IMR-90 (cell line): ENCODE data around the gene CABCOCO1. TPM values are rescaled to one million over a fixed set of nuclear protein-coding genes. Genes with fewer than 3 reads are reported as not detected.

Source experiments
- ATAC-seq: fragments of 200-7000 bp; cut with Tn5 transposase; 2 replicates; pipeline ENCODE4 v1.9.1; 2020; ENCODE audit warnings: low read depth, mild to moderate bottlenecking, moderate library complexity
- BruUV-seq: library from RNA; stranded (reverse); fragments of 400-500 nt; replicated peaks from 2 replicates; lab custom pipeline; 2021; lab: Mats Ljungman, UMichigan
- CTCF ChIA-PET: fragments of 300-600 bp; formaldehyde crosslinking; extraction: SDS; loops from one replicate; lab custom pipeline; 2021; ENCODE audit warnings: antibody characterized with exemption; lab: Yijun Ruan, JAX
- POLR2A ChIA-PET: fragments of 300-600 bp; sonication (Branson Sonifier 250); formaldehyde crosslinking; loops from one replicate; lab custom pipeline; 2022; ENCODE audit warnings: antibody characterized with exemption; ENCODE audit not compliant: unreplicated experiment; lab: Charles Lee
- DNase-seq: peaks from one replicate; pipeline ENCODE4 v3.0.0; 2013
- H2AFZ ChIP-seq: replicated peaks from 2 replicates; pipeline ENCODE3; 2013; ENCODE audit warnings: low read length, mild to moderate bottlenecking; ENCODE audit not compliant: poor library complexity
- H2AK5ac ChIP-seq: 2 replicates; pipeline ENCODE4 v1.6.1; 2013; ENCODE audit warnings: low read depth, low read length, inconsistent platforms
- H2AK9ac ChIP-seq: replicated peaks from 2 replicates; pipeline ENCODE3; 2013; ENCODE audit warnings: mild to moderate bottlenecking, low read depth, low read length, moderate library complexity; ENCODE audit not compliant: poor library complexity
- H2BK120ac ChIP-seq: 2 replicates; pipeline ENCODE4 v1.6.1; 2013; ENCODE audit warnings: low read depth, low read length, inconsistent platforms
- H2BK15ac ChIP-seq: 3 replicates; pipeline ENCODE4 v1.6.1; 2013; ENCODE audit warnings: low read depth, low read length, inconsistent platforms
- H2BK20ac ChIP-seq: 2 replicates; pipeline ENCODE4 v1.6.1; 2013; ENCODE audit warnings: low read depth, mild to moderate bottlenecking, inconsistent platforms, low read length, moderate library complexity
- H2BK5ac ChIP-seq: 2 replicates; pipeline ENCODE4 v1.6.1; 2013; ENCODE audit warnings: mild to moderate bottlenecking, low read depth, low read length, inconsistent platforms; ENCODE audit not compliant: poor library complexity, severe bottlenecking
- H3K14ac ChIP-seq: replicated peaks from 2 replicates; pipeline ENCODE4 v1.6.1; 2013; ENCODE audit warnings: low read depth, low read length, inconsistent platforms
- H3K18ac ChIP-seq: 2 replicates; pipeline ENCODE4 v1.6.1; 2013; ENCODE audit warnings: low read depth, low read length, control low read depth
- H3K23ac ChIP-seq: 2 replicates; pipeline ENCODE4 v1.6.1; 2013; ENCODE audit warnings: low read depth, low read length, inconsistent platforms
- H3K27ac ChIP-seq: 2 replicates; pipeline ENCODE4 v1.5.1; 2013; ENCODE audit warnings: mild to moderate bottlenecking, control low read depth, low read length; ENCODE audit not compliant: insufficient read depth
- H3K27me3 ChIP-seq: 2 replicates; pipeline ENCODE4 v1.6.1; 2013; ENCODE audit warnings: low read length; ENCODE audit not compliant: control insufficient read depth, insufficient read depth
- H3K36me3 ChIP-seq: 2 replicates; pipeline ENCODE4 v1.6.1; 2013; ENCODE audit warnings: low read length, mixed read lengths; ENCODE audit not compliant: control insufficient read depth, insufficient read depth
- H3K4ac ChIP-seq: 2 replicates; pipeline ENCODE4 v1.6.1; 2013; ENCODE audit warnings: low read depth, low read length, inconsistent platforms
- H3K4me1 ChIP-seq: 2 replicates; pipeline ENCODE4 v1.6.1; 2013; ENCODE audit warnings: low read length, mixed read lengths; ENCODE audit not compliant: control insufficient read depth, insufficient read depth
- H3K4me2 ChIP-seq: 2 replicates; pipeline ENCODE4 v1.6.1; 2013; ENCODE audit warnings: low read depth, mild to moderate bottlenecking, control low read depth, low read length, moderate library complexity
- H3K4me3 ChIP-seq: 2 replicates; pipeline ENCODE4 v1.5.1; 2013; ENCODE audit warnings: low read depth, mild to moderate bottlenecking, control low read depth, low read length, moderate library complexity; ENCODE audit not compliant: insufficient read depth
- H3K56ac ChIP-seq: 2 replicates; pipeline ENCODE4 v1.6.1; 2013; ENCODE audit warnings: low read length, inconsistent platforms; ENCODE audit not compliant: insufficient read depth; ENCODE audit errors: extremely low read depth
- H3K79me1 ChIP-seq, 2 experiments: 2 replicates each; pipeline ENCODE4 v1.6.1; 2013; ENCODE audit warnings: low read length in 2 of 2, inconsistent platforms in 1 of 2, low read depth in 1 of 2
- H3K9ac ChIP-seq: 2 replicates; pipeline ENCODE4 v1.6.1; 2013; ENCODE audit warnings: low read depth, low read length, control low read depth
- H3K9me1 ChIP-seq: 2 replicates; pipeline ENCODE4 v1.6.1; 2013; ENCODE audit warnings: low read length, inconsistent platforms; ENCODE audit not compliant: insufficient read depth
- H3K9me3 ChIP-seq: 2 replicates; pipeline ENCODE4 v1.6.1; 2013; ENCODE audit warnings: low read length; ENCODE audit not compliant: control insufficient read depth, insufficient read depth
- H4K20me1 ChIP-seq: 2 replicates; pipeline ENCODE4 v1.6.1; 2013; ENCODE audit warnings: low read length, inconsistent platforms; ENCODE audit not compliant: insufficient read depth
- H4K5ac ChIP-seq: 2 replicates; pipeline ENCODE4 v1.6.1; 2013; ENCODE audit warnings: mild to moderate bottlenecking, low read depth, low read length, control low read depth
- H4K8ac ChIP-seq, 2 experiments: 2 replicates each; pipeline ENCODE4 v1.6.1; 2013; ENCODE audit warnings: low read depth in 2 of 2, low read length in 2 of 2, control low read depth in 1 of 2, inconsistent platforms in 1 of 2
- H4K91ac ChIP-seq: 2 replicates; pipeline ENCODE4 v1.6.1; 2013; ENCODE audit warnings: low read depth, low read length, inconsistent platforms; ENCODE audit not compliant: insufficient read depth
- CTCF ChIP-seq: conservative IDR thresholded peaks from 2 replicates; pipeline ENCODE4 v1.5.1; 2012; ENCODE audit warnings: mild to moderate bottlenecking, low read depth, low read length, improper control_type of control experiment
- WGBS, 2 experiments: methylation state at CpG; one replicate each; pipeline versions ENCODE4 v1.1.5 to v1.1.7; 2013; ENCODE audit warnings: missing lambda C conversion rate in 2 of 2; ENCODE audit not compliant: insufficient read length in 1 of 2; ENCODE audit errors: extremely low coverage in 2 of 2; 5-methylcytosine and 5-hydroxymethylcytosine counted together
- dilution Hi-C: fragments of 300-500 bp; cut with HindIII; formaldehyde crosslinking; loops from one replicate; pipeline ENCODE4 v1.14.3; 2018; ENCODE audit warnings: low sequenced_read_pairs; ENCODE audit not compliant: unreplicated experiment
- in situ Hi-C: fragments of 300-500 bp; cut with MboI; formaldehyde crosslinking; loops from 3 replicates; pipeline ENCODE4 v1.14.3; 2019; ENCODE audit warnings: low sequenced_read_pairs, inconsistent platforms, mixed read lengths
- intact Hi-C: fragments of 100-400 bp; cut with micrococcal nuclease; formaldehyde crosslinking; loops from 2 replicates; pipeline ENCODE4 v1.10.0; 2022
- polyA plus RNA-seq, 3 experiments: library from polyadenylated mRNA; depleted of rRNA; stranded (reverse); fragments of >200 nt; gene quantifications; 2 replicates each; pipeline ENCODE4 v1.2.3, GENCODE V29; 2012; ENCODE audit warnings: low replicate concordance in 1 of 3
- total RNA-seq: library from RNA; depleted of rRNA; stranded (reverse); fragments of >200 nt; gene quantifications from 2 replicates; pipeline ENCODE4 v1.2.3, GENCODE V29; 2012

CABCOCO1 gene
- total and polyA plus RNA-seq, 2 of the 4 experiments (the other 2 are of a cell fraction): 0.18 to 0.31 TPM

DNA sequence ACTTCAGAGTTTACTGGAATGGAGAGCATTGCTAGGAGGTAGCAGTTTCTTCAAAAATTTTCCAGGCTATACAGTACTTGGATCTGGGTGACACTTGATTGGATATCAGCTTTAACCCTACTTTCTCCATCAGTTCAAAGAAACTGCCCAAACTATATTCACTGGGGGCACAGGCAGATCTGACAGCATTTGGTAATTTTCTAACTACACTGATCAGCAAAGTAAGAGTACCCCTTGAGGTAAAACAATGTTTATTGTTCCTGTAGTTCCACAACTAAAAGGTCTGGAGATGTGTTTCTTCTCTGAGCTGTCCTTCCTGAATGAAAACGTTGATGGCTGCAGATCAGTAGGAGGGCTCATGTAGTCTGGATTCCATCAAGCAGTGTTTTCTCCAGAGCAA is 104.2 kb downstream of the CABCOCO1 start:
- Histone ChIP-seq H4K5ac (no peak overlapping the region), H3K79me1 (no peaks in the 10 kb centered on the region), H3K9ac (no peak overlapping the region), H4K8ac (no peak overlapping the region), H3K4me2 (no peak overlapping the region), H2BK5ac (no peak overlapping the region), H3K9me1 (no peaks in the 10 kb centered on the region), H3K23ac (no peak overlapping the region), H3K4me3 (no peak overlapping the region), H2AK9ac (no peak overlapping the region), H4K20me1 (no peaks in the 10 kb centered on the region), H3K18ac (no peak overlapping the region), H3K14ac (no peak overlapping the region), H3K27ac (no peak overlapping the region), H2BK15ac (peak overlapping the region; percentile 10; the same call in 1 of the 3 replicates), H3K4me1 (no peaks in the 10 kb centered on the region; the same call in 1 of the 2 replicates), H3K27me3 (no peaks in the 10 kb centered on the region), H4K91ac (no peak overlapping the region), H3K4ac (no peak overlapping the region), H3K36me3 (no peaks in the 10 kb centered on the region), H2BK20ac (no peak overlapping the region), H2AK5ac (no peak overlapping the region), H3K56ac (no peak overlapping the region), H2BK120ac (no peak overlapping the region), H3K9me3 (no peaks in the 10 kb centered on the region), H2AFZ (no peak overlapping the region)
- TF ChIP-seq CTCF: no peak
- no TSS peak for BruUV-seq
- no peak for ATAC-seq
- in situ Hi-C loops: no loop called here
- WGBS, 2 experiments: 14% methylated on average over 1 of the region's 1 CpG; no CpG with 5 or more reads in 1 of the 2 experiments
- ChIA-PET CTCF (interaction anchor here (1.3 kb wide), 1 partner anchor 16 kb away, joined by 3 read pairs; no protein-coding TSS in a partner anchor), POLR2A (no interaction called here)
- dilution Hi-C loops: no loop called here
- DNase-seq: no peak
- intact Hi-C loops: no loop called here
